ENCODE measurements around the gene ODF4. TPM values are rescaled to one million over a fixed set of nuclear protein-coding genes. Genes with fewer than 3 reads are reported as not detected.

ODF4 gene
- polyA plus RNA-seq, 1 donor: not detected

Other genes starting within 250 kb of the ODF4 start
- not detected for gene ALOXE3, start 221.3 kb upstream of the ODF4 start, polyA plus RNA-seq (ENCODE audit: insufficient read length)
- 0.21 TPM for gene HES7, start 215.7 kb upstream of the ODF4 start, polyA plus RNA-seq (ENCODE audit: insufficient read length)
- gene PER1, start 187.4 kb upstream of the ODF4 start, polyA plus RNA-seq (ENCODE audit: insufficient read length): 72.6 TPM
- 68.4 TPM for gene VAMP2, start 176.9 kb upstream of the ODF4 start, polyA plus RNA-seq (ENCODE audit: insufficient read length)
- 5.5 TPM for gene TMEM107, start 163.5 kb upstream of the ODF4 start, polyA plus RNA-seq (ENCODE audit: insufficient read length)
- gene BORCS6, start 149.7 kb upstream of the ODF4 start, polyA plus RNA-seq (ENCODE audit: insufficient read length): 5.5 TPM
- 14.9 TPM for gene AURKB, start 129.3 kb upstream of the ODF4 start, polyA plus RNA-seq (ENCODE audit: insufficient read length)
- 19.5 TPM for gene CTC1, start 91.8 kb upstream of the ODF4 start, polyA plus RNA-seq (ENCODE audit: insufficient read length)
- gene PFAS, start 90.6 kb upstream of the ODF4 start, polyA plus RNA-seq (ENCODE audit: insufficient read length): 34.9 TPM
- 21.0 TPM for gene RANGRF, start 51.2 kb upstream of the ODF4 start, polyA plus RNA-seq (ENCODE audit: insufficient read length)
- 1.5 TPM for gene SLC25A35, start 44.4 kb upstream of the ODF4 start, polyA plus RNA-seq (ENCODE audit: insufficient read length)
- gene ARHGEF15, start 29.6 kb upstream of the ODF4 start, polyA plus RNA-seq (ENCODE audit: insufficient read length): 14.8 TPM
- gene RPL26, start 43.4 kb downstream of the ODF4 start, polyA plus RNA-seq (ENCODE audit: insufficient read length): 2,898 TPM
- gene RNF222, start 58.0 kb downstream of the ODF4 start, polyA plus RNA-seq (ENCODE audit: insufficient read length): 0.09 TPM
- gene NDEL1, start 96.0 kb downstream of the ODF4 start, polyA plus RNA-seq (ENCODE audit: insufficient read length): 41.9 TPM